Thoracic aorta (tissue), 2 donors: Measurements from ENCODE around the gene RASAL2. TPM values are rescaled to one million over a fixed set of nuclear protein-coding genes. Genes with fewer than 3 reads are reported as not detected.

ENCODE experiments used
- ATAC-seq: fragments of 150-250 bp; one replicate; pipeline ENCODE4 v1.8.0; 2017; ENCODE audit warnings: low read depth; ENCODE audit not compliant: insufficient number of reproducible peaks, low FRiP score
- DNase-seq: peaks from one replicate; pipeline ENCODE4 v3.0.0-alpha.2; 2020; ENCODE audit warnings: low spot score
- H3K27ac ChIP-seq, 2 donors: fragments of 200-600 bp; sonication (generic); 1 replicate in 1 of 2; 2 replicates in 1 of 2; pipeline ENCODE4 v1.5.1; 2016; ENCODE audit warnings: mild to moderate bottlenecking in 2 of 2, moderate library complexity in 2 of 2
- H3K27me3 ChIP-seq: fragments of 200-600 bp; sonication (generic); replicated peaks from 2 replicates; pipeline ENCODE4 v1.6.0; 2016; ENCODE audit warnings: mild to moderate bottlenecking; ENCODE audit not compliant: insufficient read depth
- H3K36me3 ChIP-seq: fragments of 200-600 bp; sonication (generic); one replicate; pipeline ENCODE4 v1.5.1; 2016
- H3K4me1 ChIP-seq, 2 donors: fragments of 200-600 bp; sonication (generic); 1 replicate in 1 of 2; 2 replicates in 1 of 2; pipeline versions ENCODE4 v1.5.1 to v1.6.0; 2016; ENCODE audit warnings: low read depth in 2 of 2, mild to moderate bottlenecking in 1 of 2; ENCODE audit not compliant: control insufficient read depth in 1 of 2
- H3K4me3 ChIP-seq: fragments of 200-600 bp; sonication (generic); 2 replicates; pipeline ENCODE4 v1.5.1; 2016; ENCODE audit warnings: mild to moderate bottlenecking
- H3K9me3 ChIP-seq: fragments of 200-600 bp; sonication (generic); 2 replicates; pipeline ENCODE4 v1.5.1; 2016
- CTCF ChIP-seq: fragments of 200-600 bp; sonication (generic); IDR thresholded peaks from one replicate; pipeline ENCODE4 v1.5.1; 2019; ENCODE audit warnings: antibody characterized with exemption
- total RNA-seq, 2 donors: library from RNA; depleted of rRNA; stranded (reverse); fragments of >200 nt; gene quantifications; one replicate each; pipeline versions ENCODE4 v1.1.0 to v1.2.3, GENCODE V29; 2016

The RASAL2 gene
- total RNA-seq, 2 donors from 2014 or later: 38.0 to 45.1 TPM

- DNase-seq (no peak), ATAC-seq (no peak)
- Histone ChIP-seq H3K9me3 (no peaks in the 10 kb centered on the region), H3K4me3 (no peak overlapping the region), H3K36me3 (no peaks in the 10 kb centered on the region), H3K27me3 (no peaks in the 10 kb centered on the region), H3K27ac (no peak overlapping the region), H3K4me1 (no peaks in the 10 kb centered on the region)
- no peak for TF ChIP-seq CTCF
Measured at GRCh38 chr1:178050084-178050483, 43.8 kb upstream of the RASAL2 start.

GRCh38 chr1:178051071-178051470 is 42.8 kb upstream of the RASAL2 start:
- TF ChIP-seq CTCF: no peak
- no peak for ATAC-seq

GRCh38 chr1:178052650-178053461 is 41.0 kb upstream of the RASAL2 start:
- H3K36me3 ChIP-seq: no peaks in the 10 kb centered on the region
- no peaks in the 10 kb centered on the region for H3K27me3 ChIP-seq
- no peaks in the 10 kb centered on the region for H3K9me3 ChIP-seq
- DNase-seq (no peak), ATAC-seq (no peak)
- no peak overlapping the region for H3K4me3 ChIP-seq
- peaks cover 13 to 18% of the 10 kb centered on the region in 2 donors for H3K4me1 ChIP-seq
- no peak for TF ChIP-seq CTCF
- H3K27ac ChIP-seq: no peak overlapping the region

More at GRCh38 chr1:178051071-178051470, 42.8 kb upstream of the RASAL2 start:
- H3K36me3 ChIP-seq: no peaks in the 10 kb centered on the region
- DNase-seq: no peak
- no peaks in the 10 kb centered on the region for H3K27me3 ChIP-seq
- no peak overlapping the region for H3K4me3 ChIP-seq
- H3K9me3 ChIP-seq: no peaks in the 10 kb centered on the region
- H3K4me1 ChIP-seq: peaks cover 6 to 8% of the 10 kb centered on the region in 2 donors
- no peak overlapping the region for H3K27ac ChIP-seq

- peak; percentile 18 for TF ChIP-seq CTCF
- no peak for DNase-seq
- Histone ChIP-seq H3K4me1 (peaks cover 18 to 35% of the 10 kb centered on the region in 2 donors), H3K27ac (no peak overlapping the region), H3K36me3 (no peaks in the 10 kb centered on the region), H3K9me3 (no peaks in the 10 kb centered on the region), H3K4me3 (no peak overlapping the region), H3K27me3 (no peaks in the 10 kb centered on the region)
- ATAC-seq: no peak
Measured at GRCh38 chr1:178055093-178055492, 38.8 kb upstream of the RASAL2 start.

- Histone ChIP-seq H3K9me3 (no peaks in the 10 kb centered on the region), H3K27ac (peak overlapping the region in 1 of 2 donors; percentile 9), H3K4me1 (peaks cover 18 to 43% of the 10 kb centered on the region in 2 donors), H3K36me3 (no peaks in the 10 kb centered on the region), H3K27me3 (no peaks in the 10 kb centered on the region), H3K4me3 (no peak overlapping the region)
- no peak for TF ChIP-seq CTCF
- ATAC-seq (no peak), DNase-seq (no peak)
Measured at GRCh38 chr1:178055779-178056471, 38.0 kb upstream of the RASAL2 start.
